Activated T-cell treated with anti-CD3 and anti-CD28 coated beads, Interleukin-2, amount 50 U/mL, for 72 hours (primary cell): ENCODE data around the gene AVP. TPM values are rescaled to one million over a fixed set of nuclear protein-coding genes. Genes with fewer than 3 reads are reported as not detected.

Experiments used
- ATAC-seq, 2 donors: fragments of 150-1000 bp; cut with Tn5 transposase; replicated peaks in 1 of 2; 2 replicates each; pipeline ENCODE4 v1.10.0; 2021; ENCODE audit warnings: moderate library complexity in 2 of 2, mild to moderate bottlenecking in 1 of 2
- DNase-seq, 2 donors: peaks; one replicate each; pipeline ENCODE4 v3.0.0; 2021 to 2022; ENCODE audit warnings: mixed read lengths in 1 of 2
- H3K27ac Mint-ChIP-seq: one replicate; pipeline ENCODE4 v1.8.0; 2022; ENCODE audit warnings: mild to moderate bottlenecking, moderate library complexity, mixed read lengths
- H3K27me3 Mint-ChIP-seq: one replicate; pipeline ENCODE4 v1.8.0; 2022; ENCODE audit warnings: low read depth, mixed read lengths
- H3K36me3 Mint-ChIP-seq, 2 donors: one replicate each; pipeline ENCODE4 v1.8.0; 2022; ENCODE audit warnings: mixed read lengths in 2 of 2, mild to moderate bottlenecking in 1 of 2; ENCODE audit not compliant: insufficient read depth in 2 of 2
- H3K4me1 Mint-ChIP-seq: one replicate; pipeline ENCODE4 v1.8.0; 2022; ENCODE audit warnings: low read depth, mixed read lengths
- H3K4me3 Mint-ChIP-seq, 2 donors: one replicate each; pipeline ENCODE4 v1.8.0; 2022; ENCODE audit warnings: mild to moderate bottlenecking in 2 of 2, mixed read lengths in 2 of 2, moderate library complexity in 2 of 2
- H3K9me3 Mint-ChIP-seq, 2 donors: one replicate each; pipeline ENCODE4 v1.8.0; 2022; ENCODE audit warnings: mixed read lengths in 2 of 2
- total RNA-seq, 2 donors: library from RNA; stranded (reverse); gene quantifications; one replicate each; pipeline ENCODE4 v1.2.3, GENCODE V29; 2022

AVP gene
- total RNA-seq, 2 donors from 2014 or later, result not detected

- no peak overlapping the region for H3K27ac Mint-ChIP-seq
- ATAC-seq, result no peak
- peaks cover 7% of the 10 kb centered on the region for H3K27me3 Mint-ChIP-seq
- no peak for DNase-seq
- H3K4me1 Mint-ChIP-seq, result peaks cover 23% of the 10 kb centered on the region
- H3K9me3 Mint-ChIP-seq, result no peaks in the 10 kb centered on the region
- H3K4me3 Mint-ChIP-seq, result no peak overlapping the region
- no peaks in the 10 kb centered on the region for H3K36me3 Mint-ChIP-seq
Measured at GRCh38 chr20:3105256-3106137, 21.0 kb upstream of the AVP start.

GRCh38 chr20:3103369-3104032 lies 19.0 kb upstream of the AVP start:
- Mint-ChIP-seq H3K27ac (no peak overlapping the region), H3K36me3 (no peaks in the 10 kb centered on the region), H3K27me3 (peaks cover 7% of the 10 kb centered on the region), H3K4me1 (peaks cover 23% of the 10 kb centered on the region), H3K4me3 (no peak overlapping the region), H3K9me3 (no peaks in the 10 kb centered on the region)
- DNase-seq (no peak), ATAC-seq (no peak)

DNA sequence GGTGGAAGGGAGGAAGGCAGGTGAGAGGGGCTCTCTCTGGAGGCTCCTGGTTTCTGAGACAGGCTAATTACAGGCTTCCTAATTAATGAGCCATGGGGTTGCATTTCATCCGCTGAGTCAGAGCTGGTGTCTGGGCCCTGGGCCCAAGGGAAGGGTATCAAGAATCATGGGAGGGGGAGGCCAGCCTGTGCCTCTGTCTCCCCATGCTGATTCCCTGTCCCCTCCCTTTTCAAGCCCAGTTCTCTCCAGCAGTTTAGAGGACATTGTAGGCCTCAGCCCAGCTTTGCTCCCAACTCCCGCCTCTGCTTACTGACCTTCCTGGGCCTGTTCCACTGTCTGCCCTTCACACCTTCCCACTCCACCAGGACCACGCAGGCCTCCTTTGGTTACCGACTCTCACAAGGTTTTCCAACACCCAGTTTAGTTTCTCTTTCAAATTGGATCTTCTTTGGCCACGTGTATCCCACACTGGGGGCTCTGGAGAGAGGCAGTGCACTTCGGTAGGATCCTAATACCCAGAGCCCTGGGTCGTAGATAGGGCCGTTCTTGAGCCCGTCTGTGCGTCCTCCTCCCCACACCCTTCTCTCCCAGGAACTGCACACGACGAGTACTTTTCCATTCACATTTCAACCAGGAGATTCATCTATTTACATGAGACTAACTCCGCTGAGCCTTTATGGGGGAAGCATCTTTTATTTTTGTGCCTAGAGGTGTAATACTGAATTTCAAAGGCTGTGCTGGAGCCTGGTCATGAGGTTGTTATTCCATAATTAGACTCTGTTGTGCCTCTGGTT lies 18.2 kb upstream of the AVP start:
- no peak for ATAC-seq
- no peak for DNase-seq
- no peak overlapping the region for H3K4me3 Mint-ChIP-seq
- H3K9me3 Mint-ChIP-seq, result no peaks in the 10 kb centered on the region
- H3K4me1 Mint-ChIP-seq, result peaks cover 23% of the 10 kb centered on the region
- H3K36me3 Mint-ChIP-seq, result no peaks in the 10 kb centered on the region
- peaks cover 7% of the 10 kb centered on the region for H3K27me3 Mint-ChIP-seq
- H3K27ac Mint-ChIP-seq, result no peak overlapping the region

- Mint-ChIP-seq H3K9me3 (no peaks in the 10 kb centered on the region), H3K27ac (no peak overlapping the region), H3K4me3 (peak overlapping the region in 1 of 2 donors; percentile 18), H3K27me3 (peaks cover 7% of the 10 kb centered on the region), H3K36me3 (no peaks in the 10 kb centered on the region), H3K4me1 (peaks cover 23% of the 10 kb centered on the region)
- ATAC-seq, result peak; percentile 95 to 99
- peak; percentile 81 to 86 for DNase-seq
Measured at GRCh38 chr20:3101737-3102574, 17.4 kb upstream of the AVP start.

DNA sequence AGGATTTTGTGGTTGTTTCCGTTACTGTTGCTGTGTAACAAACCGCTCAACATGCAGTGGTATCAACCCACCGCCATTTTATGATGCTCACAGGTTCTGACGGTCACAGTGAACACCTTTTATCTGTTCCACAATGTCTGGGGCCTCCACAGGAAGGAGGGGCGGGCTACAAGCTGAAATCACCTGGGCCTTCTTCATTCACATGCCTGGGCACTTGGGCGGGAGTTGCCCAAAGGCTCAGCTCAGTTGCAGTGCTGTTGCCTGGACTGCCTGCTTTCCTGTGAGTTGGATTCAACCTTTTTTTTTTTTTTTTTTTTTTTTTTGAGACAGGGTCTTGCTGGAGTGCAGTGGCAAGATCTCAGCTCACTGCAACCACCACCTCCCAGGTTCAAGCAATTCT lies 16.7 kb upstream of the AVP start:
- no peaks in the 10 kb centered on the region for H3K9me3 Mint-ChIP-seq
- H3K27ac Mint-ChIP-seq, result no peak overlapping the region
- H3K4me1 Mint-ChIP-seq, result peaks cover 23% of the 10 kb centered on the region
- no peaks in the 10 kb centered on the region for H3K36me3 Mint-ChIP-seq
- no peak for DNase-seq
- H3K4me3 Mint-ChIP-seq, result no peak overlapping the region
- ATAC-seq, result no peak
- H3K27me3 Mint-ChIP-seq, result peaks cover 7% of the 10 kb centered on the region

DNA sequence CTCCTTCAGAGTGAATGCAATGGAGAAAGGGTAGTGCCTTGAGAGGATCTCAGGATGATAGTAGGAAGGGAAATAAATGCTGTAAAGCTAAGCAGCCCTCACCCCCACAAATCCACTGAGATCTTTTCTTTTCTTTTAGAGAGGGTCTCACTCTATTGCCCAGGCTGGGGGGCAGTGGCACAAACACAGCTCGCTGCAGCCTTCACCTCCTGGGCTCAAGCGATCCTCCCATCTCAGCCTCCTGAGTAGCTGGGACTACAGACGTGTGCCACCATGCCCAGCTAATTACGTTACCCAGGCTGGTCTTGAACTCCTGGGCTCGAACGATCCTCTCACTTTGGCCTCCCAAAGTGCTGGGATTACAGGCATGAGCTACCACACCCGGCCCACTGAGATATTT lies 16.0 kb upstream of the AVP start:
- DNase-seq (no peak), ATAC-seq (no peak)
- Mint-ChIP-seq H3K4me3 (no peak overlapping the region), H3K27me3 (peaks cover 7% of the 10 kb centered on the region), H3K4me1 (peaks cover 23% of the 10 kb centered on the region), H3K9me3 (no peaks in the 10 kb centered on the region), H3K27ac (no peak overlapping the region), H3K36me3 (no peaks in the 10 kb centered on the region)

- Mint-ChIP-seq H3K27me3 (no peaks in the 10 kb centered on the region), H3K36me3 (no peaks in the 10 kb centered on the region), H3K4me1 (peaks cover 14% of the 10 kb centered on the region), H3K4me3 (peak overlapping the region in 1 of 2 donors; percentile 8), H3K27ac (no peak overlapping the region), H3K9me3 (no peaks in the 10 kb centered on the region)
- no peak for DNase-seq
- ATAC-seq, result no peak
Measured at GRCh38 chr20:3094848-3095629, 10.5 kb upstream of the AVP start.

DNA sequence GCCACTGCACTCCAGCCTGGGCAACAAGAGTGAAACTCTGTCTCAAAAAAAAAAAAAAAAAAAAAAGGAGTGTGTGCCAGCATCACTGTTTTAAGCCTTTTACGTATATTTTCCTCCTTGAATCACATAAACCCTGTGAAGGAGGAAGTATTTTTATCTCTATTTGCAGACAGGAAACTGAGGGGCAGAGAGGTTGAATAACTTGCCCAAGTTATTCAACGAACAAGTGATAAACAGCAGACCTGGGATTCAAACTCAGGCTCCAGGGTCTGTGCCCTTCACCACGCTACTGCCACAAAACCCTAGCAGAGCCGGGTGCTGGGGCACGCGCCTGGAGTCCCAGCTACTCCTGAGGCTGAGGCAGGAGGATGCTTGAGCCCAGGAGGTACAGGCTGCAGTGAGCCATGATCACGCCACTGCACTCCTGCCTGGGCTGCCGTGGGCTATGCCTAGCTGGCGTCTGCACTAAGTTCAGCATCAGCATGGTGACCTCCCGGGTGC lies 9.4 kb upstream of the AVP start:
- Mint-ChIP-seq H3K9me3 (no peaks in the 10 kb centered on the region), H3K36me3 (no peaks in the 10 kb centered on the region), H3K27ac (no peak overlapping the region), H3K4me3 (peak overlapping the region; percentile 16 to 52), H3K4me1 (peaks cover 16% of the 10 kb centered on the region), H3K27me3 (no peaks in the 10 kb centered on the region)
- peak; percentile 15 to 16 for ATAC-seq
- no peak for DNase-seq

GRCh38 chr20:3092611-3093379 lies 8.3 kb upstream of the AVP start:
- no peaks in the 10 kb centered on the region for H3K9me3 Mint-ChIP-seq
- H3K27me3 Mint-ChIP-seq, result no peaks in the 10 kb centered on the region
- peak overlapping the region; percentile 64 for H3K27ac Mint-ChIP-seq
- H3K4me1 Mint-ChIP-seq, result peaks cover 16% of the 10 kb centered on the region
- DNase-seq, result peak; percentile 52 to 57
- no peaks in the 10 kb centered on the region for H3K36me3 Mint-ChIP-seq
- peak; percentile 69 to 76 for ATAC-seq
- peak overlapping the region; percentile 83 to 86 for H3K4me3 Mint-ChIP-seq

- DNase-seq (no peak), ATAC-seq (no peak)
- Mint-ChIP-seq H3K4me1 (peaks cover 16% of the 10 kb centered on the region), H3K4me3 (no peak overlapping the region), H3K9me3 (no peaks in the 10 kb centered on the region), H3K36me3 (no peaks in the 10 kb centered on the region), H3K27ac (no peak overlapping the region), H3K27me3 (no peaks in the 10 kb centered on the region)
Measured at GRCh38 chr20:3090565-3090964, 6.0 kb upstream of the AVP start.

- no peaks in the 10 kb centered on the region for H3K9me3 Mint-ChIP-seq
- peaks cover 13% of the 10 kb centered on the region for H3K27me3 Mint-ChIP-seq
- no peak overlapping the region for H3K4me3 Mint-ChIP-seq
Measured at GRCh38 chr20:3088031-3088430, 3.5 kb upstream of the AVP start.

More at GRCh38 chr20:3088031-3088430, 3.5 kb upstream of the AVP start:
- Mint-ChIP-seq H3K36me3 (no peaks in the 10 kb centered on the region), H3K4me1 (peaks cover 21% of the 10 kb centered on the region), H3K27ac (no peak overlapping the region)
- DNase-seq (no peak), ATAC-seq (no peak)
